COLO829 (cell line): ENCODE data around the gene ACSL1.

Source experiments
- DNase-seq: peaks from one replicate; pipeline ENCODE4 v3.0.0; 2012; ENCODE audit warnings: low spot score

The ACSL1 gene

GRCh38 chr4:184825896-184826690 lies at the start of gene ACSL1:
TSS of gene ACSL1 (minus strand) at chr4:184825968. CDS start at chr4:184803514, 22,454 bp downstream.
- peak; percentile 88 for DNase-seq

GRCh38 chr4:184873054-184873453 lies 47.3 kb upstream of the ACSL1 start:
- DNase-seq, result no peak

GRCh38 chr4:184870718-184871117 lies 45.0 kb upstream of the ACSL1 start:
- no peak for DNase-seq

GRCh38 chr4:184868623-184869022 lies 42.9 kb upstream of the ACSL1 start:
- DNase-seq, result no peak

GRCh38 chr4:184863916-184864315 lies 38.1 kb upstream of the ACSL1 start:
- no peak for DNase-seq

GRCh38 chr4:184861047-184861446 lies 35.3 kb upstream of the ACSL1 start:
- no peak for DNase-seq

GRCh38 chr4:184860018-184860779 lies 34.4 kb upstream of the ACSL1 start:
- no peak for DNase-seq

GRCh38 chr4:184857441-184858121 lies 31.8 kb upstream of the ACSL1 start:
- DNase-seq, result no peak

- peak; percentile 80 for DNase-seq
Measured at GRCh38 chr4:184856277-184856609, 30.5 kb upstream of the ACSL1 start.

- no peak for DNase-seq
Measured at GRCh38 chr4:184854673-184855072, 28.9 kb upstream of the ACSL1 start.

GRCh38 chr4:184853436-184853835 lies 27.7 kb upstream of the ACSL1 start:
- no peak for DNase-seq

- DNase-seq, result no peak
Measured at GRCh38 chr4:184851886-184852285, 26.1 kb upstream of the ACSL1 start.

GRCh38 chr4:184851200-184851541 lies 25.4 kb upstream of the ACSL1 start:
- no peak for DNase-seq

- DNase-seq, result no peak
Measured at GRCh38 chr4:184850431-184851199, 24.8 kb upstream of the ACSL1 start.

- no peak for DNase-seq
Measured at GRCh38 chr4:184850018-184850417, 24.2 kb upstream of the ACSL1 start.

- no peak for DNase-seq
Measured at GRCh38 chr4:184849185-184849584, 23.4 kb upstream of the ACSL1 start.

GRCh38 chr4:184848510-184848909 lies 22.7 kb upstream of the ACSL1 start:
- no peak for DNase-seq

GRCh38 chr4:184846531-184846930 lies 20.8 kb upstream of the ACSL1 start:
- DNase-seq, result no peak

- peak; percentile 82 for DNase-seq
Measured at GRCh38 chr4:184845367-184846021, 19.7 kb upstream of the ACSL1 start.

GRCh38 chr4:184844742-184845141 lies 19.0 kb upstream of the ACSL1 start:
- DNase-seq, result no peak

GRCh38 chr4:184843984-184844554 lies 18.3 kb upstream of the ACSL1 start:
- DNase-seq, result peak; percentile 42
